Transverse colon (tissue), 4 donors: ENCODE data around the gene ACER1. TPM values are rescaled to one million over a fixed set of nuclear protein-coding genes. Genes with fewer than 3 reads are reported as not detected.

Source experiments
- DNase-seq: peaks from one replicate; pipeline ENCODE4 v3.0.0-alpha.2; 2019
- H3K27ac ChIP-seq, 4 donors: fragments of 200-600 bp; sonication (generic); 2 replicates each; pipeline ENCODE4 v1.5.1; 2016 to 2018; ENCODE audit warnings: inconsistent platforms in 4 of 4
- H3K27me3 ChIP-seq: fragments of 200-600 bp; sonication (generic); 2 replicates; pipeline ENCODE4 v1.5.1; 2017; ENCODE audit warnings: inconsistent platforms
- H3K36me3 ChIP-seq, 4 donors: fragments of 200-600 bp; sonication (generic); 2 replicates each; pipeline ENCODE4 v1.5.1; 2017 to 2019; ENCODE audit warnings: inconsistent platforms in 4 of 4
- H3K4me1 ChIP-seq, 4 donors: fragments of 200-600 bp; sonication (generic); 2 replicates each; pipeline ENCODE4 v1.5.1; 2017 to 2020; ENCODE audit warnings: inconsistent platforms in 4 of 4
- H3K4me3 ChIP-seq, 4 donors: fragments of 200-600 bp; sonication (generic); 1 replicate in 1 of 4; 2 replicates in 3 of 4; pipeline versions ENCODE4 v1.5.1 to v1.6.1; 2017 to 2019; ENCODE audit warnings: inconsistent platforms in 4 of 4
- H3K9me3 ChIP-seq, 2 donors: fragments of 200-600 bp; sonication (generic); 2 replicates each; pipeline ENCODE4 v1.5.1; 2017 to 2019; ENCODE audit warnings: inconsistent platforms in 2 of 2
- CTCF ChIP-seq, 5 experiments: fragments of 200-600 bp in 3 of 5; fragments of 450-650 bp in 2 of 5; sonication (generic) in 3 of 5; IDR thresholded peaks; 1 replicate in 2 of 5; 2 replicates in 3 of 5; pipeline ENCODE4 v1.5.1; 2016 to 2017; ENCODE audit warnings: antibody characterized with exemption in 5 of 5, inconsistent platforms in 3 of 5, mild to moderate bottlenecking in 2 of 5, moderate library complexity in 1 of 5
- EP300 ChIP-seq: sonication (generic); formaldehyde crosslinking; IDR thresholded peaks from one replicate; pipeline ENCODE4 v1.6.1; 2017; ENCODE audit warnings: antibody characterized with exemption, low read depth
- POLR2A ChIP-seq: fragments of 450-650 bp; IDR thresholded peaks from one replicate; pipeline ENCODE4 v1.6.1; 2016; ENCODE audit warnings: antibody characterized with exemption, mild to moderate bottlenecking, moderate library complexity
- POLR2AphosphoS5 ChIP-seq, 3 donors: sonication (generic); formaldehyde crosslinking; IDR thresholded peaks; one replicate each; pipeline ENCODE4 v1.6.1; 2016; ENCODE audit warnings: antibody characterized with exemption in 3 of 3
- WGBS, 2 donors: methylation state at CpG; one replicate each; pipeline ENCODE4 v1.1.5; 2018; ENCODE audit warnings: low coverage in 1 of 2; 5-methylcytosine and 5-hydroxymethylcytosine counted together
- in situ Hi-C, 4 donors: fragments of 200-750 bp; cut with MboI; loops; one replicate each; pipeline versions ENCODE4 v1.15.0 to v1.15.1; 2017; ENCODE audit warnings: low sequenced_read_pairs in 3 of 4, low pct_ligation_motif_present in 1 of 4, low pct_unique_long_range_greater_than_20kb in 1 of 4
- intact Hi-C: fragments of 100-400 bp; cut with DNase I; formaldehyde crosslinking; loops from one replicate; pipeline ENCODE4 v1.15.1; 2023; ENCODE audit warnings: low total_unique reads
- total RNA-seq, 4 donors: library from RNA; depleted of rRNA; stranded (reverse); fragments of >200 nt; gene quantifications; one replicate each; pipeline ENCODE4 v1.1.0, GENCODE V29; 2016

Gene ACER1
- total RNA-seq, 4 donors from 2014 or later = 9.2 TPM; not detected in 3

GRCh38 chr19:6374711-6375410 lies 41.4 kb upstream of the ACER1 start:
- H3K27me3 ChIP-seq = no peaks in the 10 kb centered on the region
- peaks cover 0 to 4% (median 2%) of the 10 kb centered on the region in 4 donors for H3K36me3 ChIP-seq
- intact Hi-C loops = loop anchor here (2.0 kb wide), 1 partner anchor 48 kb away; no protein-coding TSS in a partner anchor
- peaks cover 5 to 15% (median 9%) of the 10 kb centered on the region in 4 donors for H3K4me1 ChIP-seq
- H3K27ac ChIP-seq = no peak overlapping the region
- no peaks in the 10 kb centered on the region for H3K9me3 ChIP-seq
- DNase-seq = no peak
- TF ChIP-seq POLR2A = no peak
- TF ChIP-seq EP300 = no peak
- no peak for TF ChIP-seq POLR2AphosphoS5 (IDR thresholded peaks at IDR 0.05)
- no peak for TF ChIP-seq CTCF (IDR thresholded peaks at IDR 0.05)
- WGBS, 2 donors = 91% methylated on average over 29 of the region's 29 CpGs; no CpG with 5 or more reads in 1 of the 2 donors
- no peak overlapping the region for H3K4me3 ChIP-seq
- in situ Hi-C loops = no loop called here

- DNase-seq = no peak
- intact Hi-C loops (loop anchor here (2.0 kb wide), 1 partner anchor 49 kb away; no protein-coding TSS in a partner anchor), in situ Hi-C loops (no loop called here)
- 81% methylated on average over 21 of the region's 29 CpGs; no CpG with 5 or more reads in 1 of the 2 donors for WGBS, 2 donors
- no peaks in the 10 kb centered on the region for H3K36me3 ChIP-seq
- peak overlapping the region; percentile 92 to 100 (median 98) for H3K27ac ChIP-seq
- H3K4me1 ChIP-seq = peaks cover 5 to 15% (median 9%) of the 10 kb centered on the region in 4 donors
- no peak overlapping the region for H3K4me3 ChIP-seq
- H3K9me3 ChIP-seq = no peaks in the 10 kb centered on the region
- TF ChIP-seq POLR2AphosphoS5 (IDR thresholded peaks at IDR 0.05) (no peak), POLR2A (no peak), CTCF (IDR thresholded peaks at IDR 0.05) (no peak), EP300 (no peak)
- no peaks in the 10 kb centered on the region for H3K27me3 ChIP-seq
These were observed 40.8 kb upstream of the ACER1 start for GRCh38 chr19:6374161-6374709.

- WGBS, 2 donors = 30% methylated on average over 5 of the region's 5 CpGs; no CpG with 5 or more reads in 1 of the 2 donors
- Histone ChIP-seq H3K27me3 (no peaks in the 10 kb centered on the region), H3K36me3 (peaks cover 0 to 2% (median 0%) of the 10 kb centered on the region in 4 donors), H3K4me1 (peaks cover 5 to 15% (median 9%) of the 10 kb centered on the region in 4 donors), H3K4me3 (peak overlapping the region; percentile 11 to 93 (median 44)), H3K9me3 (no peaks in the 10 kb centered on the region), H3K27ac (peak overlapping the region; percentile 92 to 100 (median 98))
- TF ChIP-seq POLR2A (no peak), CTCF (IDR thresholded peaks at IDR 0.05) (no peak), POLR2AphosphoS5 (IDR thresholded peaks at IDR 0.05) (no peak), EP300 (no peak)
- in situ Hi-C loops = no loop called here
- intact Hi-C loops = loop anchor here (2.0 kb wide), 1 partner anchor 49 kb away; no protein-coding TSS in a partner anchor
- no peak for DNase-seq
These were observed 40.3 kb upstream of the ACER1 start for GRCh38 chr19:6373813-6374108.

GRCh38 chr19:6373096-6373812 lies 39.8 kb upstream of the ACER1 start:
- Histone ChIP-seq H3K9me3 (no peaks in the 10 kb centered on the region), H3K36me3 (peaks cover 0 to 8% (median 2%) of the 10 kb centered on the region in 4 donors), H3K27me3 (no peaks in the 10 kb centered on the region), H3K4me1 (peaks cover 5 to 15% (median 9%) of the 10 kb centered on the region in 4 donors), H3K4me3 (peak overlapping the region; percentile 63 to 93 (median 74)), H3K27ac (peak overlapping the region; percentile 92 to 100 (median 98))
- intact Hi-C loops = no loop called here
- in situ Hi-C loops = no loop called here
- WGBS, 2 donors = 0 to 1% methylated on average over 3 to 35 of the region's 53 CpGs
- TF ChIP-seq POLR2A (no peak), POLR2AphosphoS5 (IDR thresholded peaks at IDR 0.05) (no peak), CTCF (IDR thresholded peaks at IDR 0.05) (no peak), EP300 (no peak)
- peak; percentile 100 for DNase-seq
